Activated CD4-positive, CD25-positive, alpha-beta regulatory T cell (primary cell): ENCODE results near the gene PAK5.

Experiments
- DNase-seq, 4 experiments: peaks; one replicate each; lab custom pipeline; 2025; lab: John Stamatoyannopoulos, UW

The PAK5 gene

GRCh38 chr20:9616455-9616805, 222.4 kb downstream of the PAK5 start:
- DNase-seq: no peak

GRCh38 chr20:9615766-9616454, 223.0 kb downstream of the PAK5 start:
- no peak for DNase-seq

DNA sequence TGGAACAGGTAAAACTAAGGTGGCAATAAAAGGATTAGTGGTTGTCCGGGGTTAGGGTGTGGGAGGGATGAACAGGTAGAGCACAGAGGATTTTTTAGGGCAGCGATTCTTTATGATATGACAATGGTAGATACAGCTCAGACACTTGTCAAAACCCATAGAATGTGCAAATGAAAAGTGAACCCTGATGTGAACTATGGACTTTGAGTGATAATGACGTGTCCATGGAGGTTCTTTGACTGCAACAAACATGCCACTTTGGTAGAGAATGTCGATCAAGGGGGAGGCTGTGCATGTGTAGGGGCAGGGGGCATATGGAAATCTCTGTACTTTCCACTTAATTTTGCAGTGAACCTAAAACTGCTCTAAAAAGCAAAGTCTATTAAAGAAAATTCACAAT, 223.8 kb downstream of the PAK5 start:
- DNase-seq: no peak

GRCh38 chr20:9613871-9614270, 225.0 kb downstream of the PAK5 start:
- no peak for DNase-seq

DNA sequence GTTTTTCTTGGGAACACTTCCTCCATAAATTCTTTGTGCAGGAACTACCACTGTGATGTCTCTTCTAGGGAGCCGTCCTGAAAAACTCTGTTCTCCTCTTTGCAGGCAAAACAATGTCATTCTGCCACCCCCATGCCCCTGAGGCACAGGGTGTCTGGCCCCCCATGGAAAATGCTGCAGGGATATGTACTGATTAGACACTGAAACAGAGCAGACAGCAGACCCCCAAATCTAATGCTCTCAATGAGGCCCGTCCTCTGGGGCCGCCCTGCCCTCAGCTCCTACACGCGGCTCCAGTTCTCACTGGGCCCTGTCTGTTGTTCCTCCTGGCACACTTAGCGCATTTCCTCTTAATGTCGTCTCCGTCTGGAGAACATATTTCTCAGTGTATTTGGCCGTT, 227.0 kb downstream of the PAK5 start:
- DNase-seq: no peak

GRCh38 chr20:9610665-9611064, 228.2 kb downstream of the PAK5 start:
- no peak for DNase-seq

GRCh38 chr20:9609887-9610502, 228.9 kb downstream of the PAK5 start:
- no peak for DNase-seq

DNA sequence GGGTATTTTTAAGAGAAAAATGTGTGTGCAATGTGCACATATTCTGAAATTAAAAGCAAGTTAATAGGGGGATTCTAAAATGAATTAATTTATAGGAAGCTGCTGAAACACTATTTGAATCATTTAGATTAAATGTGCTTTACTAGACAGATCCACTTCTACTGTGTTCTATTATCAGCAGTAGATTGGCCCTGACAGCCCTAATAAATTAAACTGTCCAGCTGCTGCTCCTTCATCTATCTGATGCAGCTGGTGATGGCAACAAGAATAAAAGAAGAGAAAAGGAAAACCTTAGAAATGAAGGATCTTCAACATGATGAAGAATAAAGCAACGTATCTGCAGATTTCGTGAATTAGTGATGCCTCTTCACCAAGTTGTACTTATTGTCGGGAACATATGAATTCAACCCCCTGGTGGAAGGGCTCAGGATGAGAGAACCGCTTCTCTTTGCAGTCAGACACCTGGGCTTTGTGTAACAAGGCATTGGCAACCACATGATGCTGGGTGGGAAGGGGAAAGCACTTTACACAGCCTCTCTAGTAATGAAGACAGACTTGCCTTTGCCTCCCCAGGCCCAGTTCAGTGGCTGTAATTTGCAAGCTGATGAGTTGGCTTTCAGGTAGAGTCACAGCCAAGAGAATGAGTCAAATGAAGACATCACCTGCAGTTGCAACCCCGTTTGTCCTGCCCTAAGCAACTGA, 230.1 kb downstream of the PAK5 start:
- DNase-seq: no peak

GRCh38 chr20:9602847-9603183, 236.1 kb downstream of the PAK5 start:
- no peak for DNase-seq

GRCh38 chr20:9600562-9600961, 238.3 kb downstream of the PAK5 start:
- no peak for DNase-seq

DNA sequence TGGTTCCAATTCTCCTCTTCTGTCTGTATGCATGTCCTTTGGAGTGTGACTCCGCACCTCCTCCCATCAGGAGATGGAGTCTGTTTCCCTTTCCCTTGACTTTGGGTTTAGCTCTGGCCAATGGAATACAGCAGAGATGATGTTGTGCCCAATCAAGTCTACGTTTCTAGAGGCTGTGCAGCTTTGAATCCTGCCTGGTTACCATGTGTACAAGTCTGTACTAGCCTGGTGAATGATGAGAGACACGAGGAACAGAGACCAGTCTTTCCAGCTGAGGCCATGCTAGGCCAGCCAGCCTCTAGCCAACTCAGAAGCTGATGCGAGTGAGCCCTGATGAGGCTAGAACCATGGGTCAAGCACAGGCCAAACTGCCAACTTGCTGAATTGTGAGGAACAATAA, 241.3 kb downstream of the PAK5 start:
- DNase-seq: no peak

GRCh38 chr20:9595763-9596162, 243.1 kb downstream of the PAK5 start:
- DNase-seq: no peak

DNA sequence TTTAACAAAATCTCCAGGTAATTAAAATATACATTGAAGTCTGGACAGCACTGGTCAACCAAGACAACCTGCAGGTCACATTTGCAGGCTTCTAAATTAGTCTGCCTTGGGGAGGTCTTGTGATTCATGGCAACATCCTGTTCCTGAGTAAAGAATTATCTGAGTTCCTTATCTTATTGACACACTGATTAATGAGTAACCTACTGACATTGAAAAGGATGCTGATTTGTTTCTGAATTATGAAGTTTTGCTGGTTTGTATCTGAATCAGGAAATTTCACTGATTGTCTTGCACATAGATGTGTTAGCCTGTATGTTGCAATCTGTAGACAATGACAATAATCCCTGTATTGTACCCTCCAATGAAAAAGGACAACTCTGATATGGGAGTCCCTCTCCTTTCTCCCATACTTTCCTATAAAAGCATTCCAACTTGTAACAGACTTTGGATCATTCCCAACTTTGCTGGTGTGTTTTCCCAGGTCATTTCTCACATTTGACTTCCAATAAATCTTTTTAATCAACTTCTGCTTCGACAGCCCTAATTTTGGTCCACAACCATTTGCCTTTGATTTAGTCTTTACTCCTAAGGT, 244.5 kb downstream of the PAK5 start:
- no peak for DNase-seq

GRCh38 chr20:9592419-9592818, 246.5 kb downstream of the PAK5 start:
- no peak for DNase-seq

GRCh38 chr20:9591080-9591479, 247.8 kb downstream of the PAK5 start:
- DNase-seq: no peak

GRCh38 chr20:9590189-9590588, 248.7 kb downstream of the PAK5 start:
- DNase-seq: no peak

DNA sequence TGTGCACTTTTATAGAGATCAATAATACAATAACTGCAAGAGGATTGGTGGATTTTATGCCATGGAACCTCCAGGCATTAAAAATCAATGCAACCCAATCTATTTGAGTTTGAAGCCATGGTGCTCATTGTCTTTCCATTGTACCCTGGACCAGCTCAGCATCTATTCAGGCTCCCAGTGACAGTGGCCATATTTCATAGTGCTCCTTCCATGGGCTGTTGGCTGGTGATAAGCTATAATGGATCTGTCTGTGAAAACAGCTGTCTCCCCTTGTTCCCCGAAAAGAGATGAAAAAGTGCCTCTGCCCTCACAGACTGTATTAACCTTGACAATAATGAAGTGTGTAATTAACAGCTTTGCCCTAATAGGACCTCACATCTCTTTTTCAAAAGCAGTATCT, 250.2 kb downstream of the PAK5 start:
- DNase-seq: no peak

- DNase-seq: no peak
Observed at GRCh38 chr20:9583151-9583550, 255.7 kb downstream of the PAK5 start.

GRCh38 chr20:9582137-9582536, 256.7 kb downstream of the PAK5 start:
- DNase-seq: no peak

DNA sequence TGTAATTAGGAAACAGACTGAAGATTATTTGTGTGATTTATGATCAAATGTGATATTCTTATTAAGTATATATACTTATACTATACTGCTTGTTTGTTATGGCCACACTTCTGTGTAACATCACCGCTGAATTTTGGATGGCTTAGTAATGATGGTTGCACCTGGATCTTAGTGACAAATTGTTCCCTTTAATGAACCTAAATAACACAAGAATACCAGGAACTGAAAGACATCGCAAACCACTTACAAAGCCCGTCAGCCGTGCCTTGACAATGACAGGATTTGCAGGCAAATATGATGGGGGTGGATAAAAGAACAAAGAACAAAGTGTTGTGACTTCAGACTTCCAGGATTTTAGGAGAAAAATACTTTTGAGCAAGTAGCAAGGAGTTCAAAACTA, 257.4 kb downstream of the PAK5 start:
- DNase-seq: no peak

DNA sequence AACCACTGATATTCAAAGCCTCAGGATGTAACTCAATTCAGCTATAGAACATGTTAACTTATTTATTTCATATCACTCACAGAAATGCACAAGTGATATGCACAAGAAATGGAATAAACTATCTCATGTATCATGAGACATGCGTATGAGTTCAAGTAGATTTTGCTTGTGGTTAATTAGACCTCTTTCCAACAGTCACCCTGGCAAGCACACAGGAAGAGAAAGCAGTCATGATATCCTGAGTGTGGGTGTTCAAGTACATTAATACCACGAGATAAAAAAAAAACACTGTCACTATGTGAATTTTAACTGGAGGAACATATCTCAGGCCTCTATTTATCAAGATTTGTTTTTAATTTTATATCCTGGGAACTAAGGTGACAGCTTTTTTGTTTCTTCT, 260.3 kb downstream of the PAK5 start:
- no peak for DNase-seq

DNA sequence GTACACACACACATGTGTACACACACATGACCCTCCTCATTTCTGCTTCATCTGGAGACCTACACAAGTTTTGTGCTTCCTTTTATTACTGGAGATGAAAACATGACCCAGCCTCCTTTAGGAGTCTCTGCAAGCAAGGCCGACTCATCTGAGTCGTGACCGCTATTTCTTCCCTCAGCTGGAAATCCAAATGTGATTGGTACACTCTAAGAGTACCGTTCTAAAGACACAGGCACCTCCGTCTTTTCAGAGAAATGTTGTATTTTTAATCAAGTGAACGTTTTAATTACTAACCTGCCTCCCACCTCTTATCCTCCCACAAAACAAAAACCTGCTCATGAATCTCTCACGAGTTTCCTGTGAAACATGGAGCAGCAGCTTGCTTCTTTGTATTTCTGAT, 261.5 kb downstream of the PAK5 start:
- no peak for DNase-seq

GRCh38 chr20:9576695-9577094, 262.2 kb downstream of the PAK5 start:
- no peak for DNase-seq
